ENCODE results near the gene DYNC1LI2. TPM values are rescaled to one million over a fixed set of nuclear protein-coding genes. Genes with fewer than 3 reads are reported as not detected.

Gene DYNC1LI2
- total and polyA plus RNA-seq, 12 donors: 39.3 to 234 (median 94.3) TPM

- Histone ChIP-seq H3K9me3 (replicated peaks in 1 of 3) (no peaks in the 10 kb centered on the region), H3K4me3 (no peak overlapping the region), H3K27ac (peak overlapping the region; percentile 62 to 83 (median 67)), H3K36me3 (replicated peaks in 1 of 2) (peaks cover 0 to 62% of the 10 kb centered on the region in 2 donors), H3K27me3 (no peaks in the 10 kb centered on the region), H3K4me1 (replicated peaks in 1 of 2) (peaks cover 21 to 41% of the 10 kb centered on the region in 2 donors)
- WGBS, 4 donors: 21 to 28% (median 25%) methylated on average over 10 of the region's 10 CpGs
- intact Hi-C loops (cut with DNase I): no loop called here
- TF ChIP-seq CTCF (IDR thresholded peaks at IDR 0.05): no peak
- no peak for TF ChIP-seq POLR2A (IDR thresholded peaks at IDR 0.05)
- DNase-seq: peak; percentile 93 to 98 (median 95)
These were observed 10.1 kb downstream of the DYNC1LI2 start for GRCh38 chr16:66741169-66741900.

DNA sequence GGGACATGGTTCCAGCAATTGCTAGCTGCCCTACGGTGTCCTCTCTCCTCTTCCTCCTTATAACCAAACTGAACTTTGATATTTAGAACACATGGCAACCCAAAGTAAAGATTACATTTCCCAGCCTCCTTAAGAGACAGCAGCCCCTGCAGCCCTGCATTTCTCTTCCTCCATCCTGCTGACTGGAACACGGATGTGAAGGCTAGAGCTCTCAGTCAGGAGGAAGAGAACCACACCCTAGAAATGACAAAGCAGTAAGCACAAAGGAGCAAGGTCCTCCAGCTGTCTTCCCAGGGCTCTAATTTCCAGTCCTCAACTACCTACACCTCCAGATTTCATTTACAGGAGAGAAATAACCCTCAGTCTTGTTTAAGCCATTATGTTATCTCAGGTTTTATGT, 10.9 kb downstream of the DYNC1LI2 start:
- Histone ChIP-seq H3K27me3 (no peaks in the 10 kb centered on the region), H3K9me3 (replicated peaks in 1 of 3) (no peaks in the 10 kb centered on the region), H3K36me3 (replicated peaks in 1 of 2) (peaks cover 0 to 62% of the 10 kb centered on the region in 2 donors), H3K4me3 (no peak overlapping the region), H3K4me1 (replicated peaks in 1 of 2) (peaks cover 21 to 41% of the 10 kb centered on the region in 2 donors), H3K27ac (peak overlapping the region in 4 of 5 donors; percentile 62 to 83 (median 74))
- no peak for DNase-seq
- intact Hi-C loops (cut with DNase I): no loop called here
- TF ChIP-seq CTCF (IDR thresholded peaks at IDR 0.05): no peak
- TF ChIP-seq POLR2A (IDR thresholded peaks at IDR 0.05): no peak
- 45 to 60% (median 50%) methylated on average over 2 of the region's 2 CpGs for WGBS, 4 donors

- H3K36me3 ChIP-seq (replicated peaks in 1 of 2): peaks cover 0 to 64% of the 10 kb centered on the region in 2 donors
- no peaks in the 10 kb centered on the region for H3K27me3 ChIP-seq
- H3K4me3 ChIP-seq: no peak overlapping the region
- peak in 2 of 7 donors; percentile 24 to 39 for DNase-seq
- WGBS, 4 donors: 45 to 60% (median 49%) methylated on average over 2 of the region's 2 CpGs
- TF ChIP-seq POLR2A (IDR thresholded peaks at IDR 0.05) (no peak), CTCF (IDR thresholded peaks at IDR 0.05) (peak; percentile 13 to 59 (median 40))
- peak overlapping the region in 2 of 5 donors; percentile 80 to 83 for H3K27ac ChIP-seq
- H3K4me1 ChIP-seq (replicated peaks in 1 of 2): peaks cover 21 to 41% of the 10 kb centered on the region in 2 donors
- intact Hi-C loops (cut with DNase I): no loop called here
- H3K9me3 ChIP-seq (replicated peaks in 1 of 3): no peaks in the 10 kb centered on the region
These were observed 11.4 kb downstream of the DYNC1LI2 start for GRCh38 chr16:66740010-66740409.

GRCh38 chr16:66735891-66736290, 15.5 kb downstream of the DYNC1LI2 start:
- peaks cover 9 to 19% of the 10 kb centered on the region in 2 donors for H3K4me1 ChIP-seq (replicated peaks in 1 of 2)
- DNase-seq: peak in 1 of 7 donors; percentile 41
- peaks cover 0 to 75% of the 10 kb centered on the region in 2 donors for H3K36me3 ChIP-seq (replicated peaks in 1 of 2)
- intact Hi-C loops (cut with DNase I): loop anchor here in 1 of 2 donors (10.0 kb wide), 1 partner anchor 129 kb away; no protein-coding TSS in a partner anchor
- 61 to 73% (median 70%) methylated on average over 4 of the region's 4 CpGs for WGBS, 4 donors
- H3K4me3 ChIP-seq: no peak overlapping the region
- H3K9me3 ChIP-seq (replicated peaks in 1 of 3): no peaks in the 10 kb centered on the region
- no peak for TF ChIP-seq CTCF (IDR thresholded peaks at IDR 0.05)
- TF ChIP-seq POLR2A (IDR thresholded peaks at IDR 0.05): no peak
- no peak overlapping the region for H3K27ac ChIP-seq
- no peaks in the 10 kb centered on the region for H3K27me3 ChIP-seq
